HG02610 (cell line): ENCODE measurements around the gene LGR5.

Source experiments
- ATAC-seq: cut with Tn5 transposase; IDR thresholded peaks from one replicate; pipeline ENCODE4 v1.9.1; 2021; ENCODE audit warnings: mild to moderate bottlenecking, moderate library complexity; ENCODE audit not compliant: unreplicated experiment

LGR5 gene

DNA sequence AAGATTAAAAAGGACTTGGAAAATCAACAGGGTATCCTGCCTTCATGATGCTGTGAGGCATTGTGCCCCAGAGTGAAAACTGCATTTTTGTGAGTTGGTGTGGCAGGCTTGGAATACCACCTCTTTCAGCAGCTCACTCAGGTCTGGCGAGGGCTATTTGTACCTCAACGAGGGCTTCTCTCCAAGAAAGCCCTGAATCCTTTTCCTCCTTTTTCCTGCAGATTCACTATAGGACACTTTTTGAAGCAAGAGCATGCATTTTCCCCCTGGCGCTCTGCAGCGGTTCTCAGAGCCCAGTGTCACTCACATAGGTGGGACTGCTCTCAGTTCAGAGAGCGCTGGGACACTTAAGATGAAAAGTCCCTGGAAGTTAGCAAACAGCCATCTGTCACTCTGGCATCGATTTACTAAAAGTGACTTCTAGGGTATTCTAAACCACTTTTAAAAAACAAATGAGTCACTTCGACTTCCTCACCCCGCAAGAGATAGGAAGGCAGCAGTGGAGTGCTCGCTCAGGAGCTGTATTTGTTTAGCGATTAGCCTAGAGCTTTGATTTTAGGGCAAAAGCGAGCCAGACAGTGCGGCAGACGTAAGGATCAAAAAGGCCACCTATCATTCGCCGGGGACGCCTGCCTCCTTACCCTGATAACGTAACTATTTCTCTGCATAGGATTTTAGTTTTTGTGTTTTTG, 782 bp upstream of the LGR5 start:
- ATAC-seq = no peak

DNA sequence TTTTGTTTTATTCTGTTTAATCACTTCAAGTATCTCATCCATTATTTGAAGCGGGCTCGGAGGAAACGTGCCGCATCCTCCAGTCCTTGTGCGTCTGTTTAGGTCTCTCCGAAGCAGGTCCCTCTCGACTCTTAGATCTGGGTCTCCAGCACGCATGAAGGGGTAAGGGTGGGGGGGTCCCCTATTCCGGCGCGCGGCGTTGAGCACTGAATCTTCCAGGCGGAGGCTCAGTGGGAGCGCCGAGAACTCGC, 311 bp upstream of the LGR5 start:
- no peak for ATAC-seq

DNA sequence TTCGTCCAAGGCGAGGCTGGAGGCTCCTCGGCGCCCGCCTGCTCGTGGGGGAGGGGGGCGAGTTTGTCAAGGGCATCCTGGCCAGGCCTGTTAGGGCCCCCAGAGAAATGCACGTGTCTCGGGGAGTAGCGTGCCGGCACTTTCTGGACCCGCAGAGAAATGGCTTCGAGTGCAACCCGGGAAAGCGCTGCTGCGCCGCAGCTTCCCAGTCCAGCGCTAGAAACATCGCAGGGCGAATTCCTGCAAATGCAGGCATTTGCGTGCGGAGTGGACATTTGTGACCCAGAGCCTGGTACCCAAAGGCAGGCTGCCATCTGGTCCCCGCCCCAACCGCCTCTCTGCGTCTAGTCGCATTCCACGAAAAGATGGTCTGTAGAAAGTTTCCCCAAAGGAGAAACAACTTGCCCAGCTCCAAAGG, 756 bp downstream of the LGR5 start:
- no peak for ATAC-seq

DNA sequence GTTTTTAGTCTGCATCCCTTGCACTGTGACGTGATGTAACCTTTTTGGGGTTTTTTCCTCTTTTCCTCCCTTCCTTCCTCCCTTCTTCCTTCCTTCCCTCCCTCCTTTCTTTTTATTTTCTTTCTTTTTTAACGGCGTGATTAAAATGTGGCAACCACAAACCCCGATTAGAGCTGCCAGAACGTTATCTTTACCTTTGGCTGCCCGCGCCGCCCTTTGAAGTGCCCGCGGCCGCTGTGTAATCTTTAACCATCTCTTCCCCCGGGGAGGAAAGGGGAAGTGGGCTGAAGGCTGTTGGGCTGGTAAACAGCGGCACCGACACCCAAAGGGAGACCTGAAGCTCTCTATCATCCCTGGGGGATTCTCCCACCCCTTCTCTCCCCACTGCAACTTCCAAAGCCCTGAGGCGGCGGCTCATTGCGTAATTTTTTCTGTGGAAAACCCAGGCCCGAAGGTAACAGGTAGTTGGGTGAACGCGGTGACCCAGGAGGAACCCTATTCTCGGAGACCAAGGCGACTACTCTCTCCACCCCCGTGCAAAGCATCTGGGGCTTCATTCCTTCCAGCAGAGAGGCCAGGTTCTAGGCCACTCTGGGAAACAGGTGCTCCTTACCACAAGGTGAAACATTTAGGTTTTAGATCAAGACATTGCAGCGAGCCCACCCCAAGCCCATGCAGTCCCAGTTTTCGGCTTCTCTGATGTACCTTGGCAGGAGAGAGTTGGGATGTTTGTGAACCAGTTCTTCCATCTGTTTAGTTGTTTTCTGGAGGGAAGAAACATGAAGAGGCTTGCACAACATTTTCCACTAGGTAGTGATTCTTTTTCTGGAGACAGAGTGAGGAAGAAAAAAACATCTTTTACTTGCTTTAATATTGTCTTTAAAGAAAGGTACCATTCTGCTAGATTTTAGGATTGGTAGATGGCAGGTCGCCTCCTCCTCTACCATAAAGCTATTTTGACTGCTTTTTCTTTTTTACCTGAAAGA, 1.5 kb downstream of the LGR5 start:
- no peak for ATAC-seq

DNA sequence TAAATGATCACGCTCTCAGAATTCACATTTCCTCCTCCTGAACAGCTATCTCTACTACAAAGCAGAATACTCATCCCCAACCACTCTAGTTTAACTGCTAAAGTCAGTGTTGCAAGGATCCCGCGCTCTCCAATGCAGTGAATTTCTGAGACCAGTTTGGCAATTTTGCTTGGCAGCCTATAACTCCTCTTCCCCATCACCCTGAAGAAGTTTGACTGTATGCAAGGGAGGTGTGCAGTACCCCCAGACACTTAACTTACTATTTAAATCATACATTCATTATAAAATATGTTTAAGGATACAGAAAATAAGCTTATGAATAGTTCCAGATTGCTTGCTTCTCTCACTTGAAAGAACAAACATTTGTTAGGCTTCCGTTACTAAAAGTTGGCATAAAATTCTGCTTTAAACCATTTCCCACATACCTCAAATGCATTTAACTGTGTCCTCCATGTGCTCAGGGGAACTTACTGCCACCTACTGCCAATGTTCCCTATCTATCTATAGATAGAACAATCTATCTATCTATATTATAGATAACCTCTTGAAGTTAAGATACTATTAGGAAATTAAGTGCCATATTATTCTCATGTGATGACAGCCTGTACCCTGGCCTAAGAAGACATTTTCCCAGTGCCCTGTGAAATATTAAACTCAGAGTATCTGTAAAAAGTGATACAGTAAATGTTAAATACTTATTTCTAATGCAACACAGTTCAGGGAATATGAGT, 2.4 kb downstream of the LGR5 start:
- no peak for ATAC-seq

DNA sequence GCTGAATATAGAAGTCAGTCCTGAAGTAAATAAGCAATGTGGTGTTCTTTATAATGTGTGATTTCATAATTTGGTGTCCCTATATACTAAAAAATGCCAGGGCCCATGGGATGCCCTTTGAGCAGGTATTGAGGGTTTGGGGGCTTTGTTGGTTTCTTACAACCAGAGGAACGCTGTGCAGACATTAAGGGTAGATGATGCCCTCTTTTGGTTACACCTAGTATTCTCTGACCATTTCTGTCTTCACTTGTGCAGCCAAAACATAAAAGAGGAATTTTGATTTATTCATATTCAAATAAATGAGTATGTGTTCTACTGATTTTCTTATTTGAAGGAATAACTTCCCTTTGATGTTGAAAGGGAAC, 3.0 kb downstream of the LGR5 start:
- ATAC-seq = no peak

DNA sequence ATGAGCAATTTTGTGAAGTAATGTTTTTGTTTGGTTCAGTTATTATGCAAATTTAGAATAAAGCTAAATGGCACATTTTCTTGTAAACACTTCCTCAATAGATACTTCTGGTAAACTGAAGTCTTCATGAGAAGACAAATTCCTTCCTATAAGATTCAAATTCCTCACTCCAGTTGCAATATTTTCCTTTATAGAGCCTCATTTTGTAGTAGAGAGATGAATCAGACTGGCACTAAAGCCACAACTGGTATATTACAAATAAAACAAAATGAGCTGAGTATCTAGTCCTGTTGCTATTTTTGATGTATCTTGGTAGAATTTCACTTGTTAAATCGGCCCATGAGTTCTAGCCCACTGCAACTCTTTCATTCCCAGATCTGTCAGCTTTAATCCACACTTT, 5.5 kb downstream of the LGR5 start:
- ATAC-seq = no peak

DNA sequence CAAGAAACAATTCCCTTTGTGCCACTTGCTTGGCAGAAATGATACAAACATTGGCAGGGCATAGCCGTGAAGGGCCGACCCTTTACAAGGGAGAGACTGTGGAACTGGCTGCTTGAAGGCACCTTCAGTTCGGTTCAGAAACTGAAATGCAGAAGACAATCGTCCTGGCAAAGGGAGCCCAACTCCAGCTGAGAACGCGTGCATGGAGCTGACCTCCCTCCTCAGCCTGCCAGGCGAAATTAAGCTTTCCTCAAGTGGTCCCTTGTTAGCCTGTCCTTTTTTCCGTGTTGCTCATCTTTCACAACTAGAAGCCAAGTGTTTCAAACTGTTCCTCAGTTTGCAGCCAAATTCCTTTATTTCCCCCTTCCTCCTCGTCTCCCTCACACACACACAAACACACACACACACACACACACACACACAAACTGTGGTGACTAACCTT, 8.1 kb downstream of the LGR5 start:
- ATAC-seq = no peak

DNA sequence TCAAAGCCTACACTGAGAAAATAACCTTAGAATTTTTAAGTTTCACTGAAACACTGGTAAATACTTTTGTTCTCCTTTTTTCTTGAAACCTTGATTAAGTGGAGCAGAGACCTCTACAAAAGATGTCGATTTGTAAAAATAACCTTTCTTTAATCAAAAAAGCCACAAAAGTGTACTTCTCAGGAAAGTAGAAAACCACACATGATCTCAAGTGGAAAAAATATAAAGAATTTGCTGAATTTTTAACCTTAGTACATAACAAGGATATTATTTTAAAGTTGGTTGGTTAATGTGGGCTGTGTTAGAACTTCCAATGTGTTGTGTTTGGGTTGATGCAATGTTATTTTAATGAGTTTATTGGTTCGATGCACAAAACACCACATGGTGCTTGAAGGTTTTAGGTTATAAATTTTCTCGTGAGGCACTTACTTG, 8.6 kb downstream of the LGR5 start:
- no peak for ATAC-seq

DNA sequence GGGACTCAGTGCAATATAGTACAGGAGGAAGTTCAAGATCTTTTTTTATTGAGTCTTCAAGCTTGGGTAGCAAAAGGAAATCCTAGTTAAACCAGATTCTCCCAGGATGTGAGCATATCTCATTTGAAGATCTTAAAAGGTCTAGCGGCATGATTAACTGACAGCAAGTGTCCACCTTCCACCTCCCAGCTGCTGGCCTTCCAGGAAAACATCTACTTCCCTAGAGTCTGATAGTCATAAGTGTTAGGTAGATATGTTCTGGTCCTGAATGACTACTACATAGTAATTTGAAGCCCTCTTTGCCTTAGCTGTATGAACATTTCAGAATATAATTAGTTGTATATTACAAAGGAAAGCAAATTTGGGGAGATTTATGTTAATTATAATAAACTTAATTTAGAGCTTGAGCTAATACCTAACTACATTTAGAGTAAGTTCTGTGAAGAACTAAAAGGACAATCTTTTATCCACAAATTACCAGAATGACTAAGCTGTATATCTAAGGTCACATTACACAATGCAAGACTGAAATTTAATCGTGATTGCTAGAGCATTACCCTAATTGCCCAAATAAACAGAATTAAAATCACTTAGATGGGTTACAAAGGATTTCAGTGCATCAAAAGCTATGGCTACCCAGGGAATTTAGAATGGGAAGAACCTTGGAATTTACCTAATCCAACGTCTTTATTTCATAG, 9.9 kb downstream of the LGR5 start:
- no peak for ATAC-seq

DNA sequence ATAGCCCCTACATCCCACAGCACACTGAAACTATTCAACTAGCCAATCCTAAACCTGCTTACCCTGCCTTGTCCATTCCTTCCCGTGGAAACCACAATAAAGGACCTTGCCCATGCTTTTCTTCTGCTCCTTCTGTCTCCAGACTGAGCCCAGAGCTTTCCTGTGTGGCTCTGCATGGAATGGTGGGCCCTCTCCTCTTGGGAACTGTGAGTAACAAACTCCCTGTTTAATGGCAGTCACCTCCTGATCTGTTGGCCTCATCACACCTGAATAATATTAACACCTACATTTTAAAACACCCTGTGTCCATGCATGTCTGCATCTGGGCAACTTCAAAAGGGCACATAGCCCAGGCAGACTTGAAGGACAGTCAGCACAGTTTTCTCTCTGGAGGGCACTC, 12.4 kb downstream of the LGR5 start:
- ATAC-seq = no peak

DNA sequence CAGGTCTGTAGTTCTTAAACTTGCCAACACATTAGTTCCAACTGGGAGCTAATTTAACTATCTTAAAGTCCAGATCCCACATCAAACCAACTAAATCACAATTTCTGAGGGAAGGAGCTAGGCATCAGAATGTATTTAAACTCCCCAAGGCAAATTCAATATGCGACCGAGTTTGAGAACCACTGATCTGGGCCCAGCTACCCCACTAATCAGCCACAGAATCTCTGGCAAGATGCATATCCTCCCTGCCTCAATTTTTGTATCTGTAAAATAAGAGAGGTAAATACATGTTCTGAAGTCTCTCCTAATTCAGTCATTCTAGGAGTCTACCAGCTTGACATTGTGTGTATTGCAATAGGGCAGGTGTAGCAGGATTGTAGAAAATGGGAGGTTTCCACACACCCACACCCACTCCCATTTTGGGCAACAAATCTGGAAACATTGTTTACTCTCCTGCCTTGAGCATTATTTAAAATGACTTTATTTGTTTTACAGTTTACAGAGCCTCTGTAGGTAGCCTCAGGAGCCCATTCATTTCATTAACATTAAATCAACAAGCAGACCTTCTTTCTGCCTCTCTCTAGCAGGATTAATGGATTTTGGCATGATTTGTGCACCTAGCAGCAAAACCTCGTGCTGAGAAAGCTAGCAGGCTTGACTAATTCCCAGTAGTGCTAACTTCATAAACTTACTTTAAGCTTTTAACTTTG, 15.6 kb downstream of the LGR5 start:
- ATAC-seq = no peak

DNA sequence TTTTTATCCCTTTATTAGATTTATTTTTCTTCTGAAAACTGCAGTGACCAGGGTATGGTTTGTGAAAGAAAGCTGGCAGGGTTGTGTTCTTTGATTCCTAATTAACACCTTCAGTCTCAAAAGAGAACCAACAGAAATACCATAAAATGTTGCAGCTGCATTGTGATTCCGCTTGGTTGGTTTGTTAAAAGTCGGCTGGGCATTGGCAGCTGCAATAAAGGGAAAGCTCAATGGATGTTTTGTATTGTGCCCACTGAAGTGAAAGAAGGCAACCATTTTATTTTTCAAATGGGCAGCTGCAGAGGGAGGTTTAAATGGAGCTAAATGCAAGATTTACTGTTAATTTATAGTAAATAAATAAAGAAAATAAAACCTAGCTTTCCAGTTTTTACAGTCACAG, 16.7 kb downstream of the LGR5 start:
- no peak for ATAC-seq

DNA sequence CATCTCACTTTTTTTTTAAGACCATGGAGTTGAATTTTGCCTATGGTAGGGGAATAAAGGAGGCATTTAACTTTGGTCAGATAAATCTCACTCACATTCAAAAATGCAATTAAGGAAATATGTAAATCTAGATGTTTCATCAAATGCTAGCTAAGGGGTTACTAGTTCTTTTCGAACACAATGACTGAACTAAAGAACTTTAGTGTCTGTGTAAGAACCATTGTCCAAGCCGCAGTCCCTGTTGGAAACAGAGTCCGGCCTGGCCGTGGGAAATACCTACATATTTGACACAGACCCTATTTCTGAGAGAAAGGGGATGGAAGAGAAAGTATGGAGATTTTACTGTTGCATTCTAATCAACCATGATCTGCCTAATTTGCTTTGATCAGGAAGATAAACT, 17.4 kb downstream of the LGR5 start:
- no peak for ATAC-seq

DNA sequence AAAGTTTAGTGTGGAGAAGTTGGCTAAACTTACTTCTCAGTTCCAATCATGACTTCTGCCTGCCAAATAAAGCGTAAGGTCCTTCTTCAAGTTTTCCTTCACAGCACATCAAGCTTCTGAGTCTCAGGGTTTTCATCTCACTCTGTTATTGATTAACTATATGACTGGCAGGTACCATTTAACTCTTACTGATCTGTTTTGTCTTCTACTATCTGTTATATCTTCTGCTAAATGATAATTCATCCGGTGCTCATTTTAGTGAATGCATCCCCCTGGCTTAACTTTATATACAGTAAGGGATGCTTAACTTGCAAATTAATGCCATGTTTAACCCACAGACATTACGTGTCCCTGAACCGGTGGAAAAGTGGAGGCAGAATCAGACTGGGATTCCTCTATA, 20.7 kb downstream of the LGR5 start:
- no peak for ATAC-seq

DNA sequence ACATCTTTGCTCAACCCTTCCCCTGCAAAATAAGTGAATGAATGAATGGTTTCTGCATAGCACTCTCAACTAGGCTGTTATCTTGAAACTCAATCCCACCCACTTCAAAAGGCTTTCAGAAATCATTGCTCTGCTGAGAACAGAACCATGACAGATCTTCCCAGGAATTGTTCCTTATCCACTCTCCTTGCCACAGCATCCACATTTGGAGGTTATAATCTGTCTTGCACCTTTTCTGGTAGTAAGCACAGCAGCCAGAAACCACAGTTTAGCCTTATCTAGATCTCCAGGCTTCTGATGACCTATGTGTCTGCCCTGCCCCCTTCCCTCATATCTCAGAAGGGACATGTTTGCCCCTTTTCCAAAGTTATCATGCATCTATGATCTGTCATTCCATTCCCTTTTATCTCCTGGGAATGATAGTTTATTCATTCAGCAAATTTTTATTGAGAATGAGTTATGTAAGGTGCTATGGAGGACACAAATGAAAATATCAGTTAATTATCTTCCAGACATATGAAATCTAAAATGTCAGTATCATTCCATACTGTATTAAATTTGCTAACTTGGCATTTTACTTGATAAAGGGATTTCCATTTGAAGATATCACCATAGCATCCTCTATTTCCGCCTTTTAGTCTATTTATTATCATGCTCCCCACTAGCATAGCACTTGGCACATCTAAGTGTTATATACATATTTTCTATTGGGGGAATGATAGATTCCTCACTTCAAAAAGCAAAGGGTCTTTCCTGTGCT, 21.4 kb downstream of the LGR5 start:
- ATAC-seq = no peak

DNA sequence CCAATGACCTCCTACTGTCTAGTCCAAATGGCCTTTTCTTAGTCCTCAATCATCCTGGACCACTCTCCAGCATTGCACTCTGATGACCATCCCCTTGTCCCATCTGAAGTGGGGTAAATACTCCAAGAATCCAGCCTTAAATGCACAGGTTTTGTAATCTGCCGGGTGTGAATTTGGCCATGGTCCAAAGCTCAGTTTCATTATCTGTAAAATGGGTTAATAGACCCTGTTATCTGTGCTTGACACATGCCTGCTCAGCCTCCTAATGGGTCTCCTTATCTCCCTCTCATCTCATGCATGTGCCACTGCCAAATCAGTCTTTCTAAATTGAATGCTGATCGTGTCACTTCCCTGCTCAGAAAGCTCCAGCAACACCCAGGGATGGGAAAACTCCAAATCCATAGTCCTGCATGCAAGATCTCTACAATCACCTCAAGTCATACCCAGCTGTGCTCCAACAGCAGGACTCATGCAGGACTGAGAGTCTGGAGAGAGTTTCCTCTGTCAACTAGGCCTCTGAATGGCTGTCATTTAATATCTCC, 22.3 kb downstream of the LGR5 start:
- no peak for ATAC-seq

DNA sequence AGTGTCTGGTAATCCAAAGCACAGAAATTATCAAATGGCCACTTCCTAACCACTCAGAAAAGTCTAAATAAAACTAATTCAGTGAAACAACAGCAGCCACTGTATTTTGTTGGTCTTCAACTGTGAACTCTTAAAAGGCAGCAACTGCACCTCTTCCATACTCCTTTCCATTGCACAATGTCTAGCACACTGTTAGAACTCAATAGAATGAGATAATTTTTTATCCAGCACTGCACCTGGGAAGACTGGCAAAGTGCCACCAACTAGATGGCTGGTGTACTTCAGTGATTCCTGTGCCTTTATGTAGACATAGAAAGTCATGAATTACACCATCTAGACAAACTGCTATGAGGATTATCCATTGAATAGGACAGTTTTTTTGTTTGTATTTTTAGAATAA, 26.2 kb downstream of the LGR5 start:
- ATAC-seq = no peak

DNA sequence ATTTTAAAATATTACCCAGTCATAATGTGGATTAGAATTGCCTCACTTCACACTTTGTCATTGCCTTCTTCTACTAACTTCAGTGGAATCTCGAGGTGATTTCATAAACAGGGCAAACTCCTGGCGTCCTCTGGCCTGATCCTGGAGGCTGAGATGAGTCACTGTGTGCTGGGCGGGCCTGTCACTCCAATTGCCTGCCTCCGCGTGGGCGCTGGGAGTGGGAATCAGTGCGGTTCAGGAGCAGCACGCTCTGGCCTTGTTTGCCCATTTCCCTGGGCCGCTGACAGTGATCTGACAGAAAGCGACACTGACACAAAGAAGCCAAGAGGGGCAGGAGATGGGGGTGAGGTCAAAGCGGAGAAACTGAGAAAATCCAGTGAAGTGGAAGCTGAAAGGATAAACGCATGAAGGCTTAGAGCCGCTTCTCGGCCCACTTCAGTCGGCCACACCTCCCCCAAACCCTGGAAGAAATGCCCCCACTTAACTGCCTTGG, 29.7 kb downstream of the LGR5 start:
- no peak for ATAC-seq
